HCT116 (cell line): ENCODE data around the gene SSH2. TPM values are rescaled to one million over a fixed set of nuclear protein-coding genes. Genes with fewer than 3 reads are reported as not detected.

Experiments
- ATAC-seq: fragments of 200-7000 bp; cut with Tn5 transposase; 2 replicates; pipeline ENCODE4 v1.9.1; 2020; ENCODE audit warnings: mild to moderate bottlenecking, moderate library complexity
- BruUV-seq: library from RNA; stranded (reverse); fragments of 400-500 nt; replicated peaks from 2 replicates; lab custom pipeline; 2021; lab: Mats Ljungman, UMichigan
- CTCF ChIA-PET: fragments of 300-600 bp; sonication (Branson Sonifier 250); formaldehyde crosslinking; loops from one replicate; lab custom pipeline; 2021; ENCODE audit warnings: antibody characterized with exemption; lab: Charles Lee
- POLR2A ChIA-PET: fragments of 300-600, 350-600 bp; sonication (Branson Sonifier 250); formaldehyde crosslinking; loops from one replicate; lab custom pipeline; 2021; ENCODE audit warnings: antibody characterized with exemption; lab: Charles Lee
- RAD21 ChIA-PET, 2 experiments: fragments of 300-600 bp; sonication (Branson Sonifier 250); formaldehyde crosslinking; loops; one replicate each; lab custom pipeline; 2023; ENCODE audit warnings: low total read pairs in 2 of 2; ENCODE audit not compliant: uncharacterized antibody in 2 of 2, unreplicated experiment in 2 of 2, low non-redundant PET in 1 of 2; lab: Charles Lee
- DNase-seq: peaks from one replicate; pipeline ENCODE4 v3.0.0-alpha.2; 2010; ENCODE audit warnings: low read depth, low spot score
- H2AFZ ChIP-seq: fragments of 200-600 bp; shearing (Covaris generic), sonication (generic); 2 replicates; pipeline ENCODE4 v1.6.1; 2017; ENCODE audit warnings: low read depth, mixed run types, mixed read lengths, antibody characterized with exemption, low read length; ENCODE audit not compliant: poor library complexity, severe bottlenecking
- H3K27ac ChIP-seq: 2 replicates; pipeline ENCODE4 v1.5.1; 2012; ENCODE audit warnings: low read depth, low read length
- H3K27me3 ChIP-seq: fragments of 200-600 bp; sonication (generic); 2 replicates; pipeline ENCODE4 v1.6.1; 2016; ENCODE audit warnings: mixed run types, low read length, mixed read lengths; ENCODE audit not compliant: insufficient read depth
- H3K36me3 ChIP-seq, 2 experiments: fragments of 200-500 bp in 1 of 2; fragments of 200-600 bp in 1 of 2; sonication (Bioruptor generic) in 1 of 2; sonication (generic) in 1 of 2; 2 replicates each; pipeline versions ENCODE4 v1.5.1 to v1.6.1; 2014 to 2016; ENCODE audit warnings: low read length in 2 of 2, inconsistent platforms in 1 of 2, mixed read lengths in 1 of 2, mixed run types in 1 of 2; ENCODE audit not compliant: insufficient read depth in 2 of 2, control insufficient read depth in 1 of 2
- H3K4me1 ChIP-seq, 2 experiments: fragments of 200-600 bp in 1 of 2; sonication (generic) in 1 of 2; 2 replicates each; pipeline versions ENCODE4 v1.5.1 to v1.6.1; 2012 to 2017; ENCODE audit warnings: low read length in 2 of 2, inconsistent platforms in 1 of 2, mild to moderate bottlenecking in 1 of 2, mixed read lengths in 1 of 2, mixed run types in 1 of 2, moderate library complexity in 1 of 2; ENCODE audit not compliant: insufficient read depth in 2 of 2, control insufficient read depth in 1 of 2
- H3K4me2 ChIP-seq: fragments of 200-600 bp; sonication (generic); 2 replicates; pipeline ENCODE4 v1.6.1; 2017; ENCODE audit warnings: mixed run types, low read length, mixed read lengths
- H3K4me3 ChIP-seq, 2 experiments: fragments of 200-600 bp in 1 of 2; sonication (generic) in 1 of 2; replicated peaks in 1 of 2; 2 replicates each; pipeline ENCODE4 v1.5.1; 2011 to 2016; ENCODE audit warnings: low read length in 2 of 2, control low read depth in 1 of 2, low read depth in 1 of 2, mild to moderate bottlenecking in 1 of 2, mixed read lengths in 1 of 2, mixed run types in 1 of 2
- H3K79me2 ChIP-seq: fragments of 200-600 bp; sonication (generic); 2 replicates; pipeline ENCODE4 v1.6.1; 2017; ENCODE audit warnings: mild to moderate bottlenecking, mixed run types, low read length, moderate library complexity, mixed read lengths; ENCODE audit not compliant: insufficient read depth
- H3K9ac ChIP-seq: fragments of 200-600 bp; sonication (generic); 2 replicates; pipeline ENCODE4 v1.6.1; 2016; ENCODE audit warnings: low read length, mixed read lengths
- H3K9me2 ChIP-seq: fragments of 200-600 bp; sonication (generic), shearing (Covaris generic); 2 replicates; pipeline ENCODE4 v1.6.1; 2017; ENCODE audit warnings: mixed run types, mild to moderate bottlenecking, moderate library complexity; ENCODE audit not compliant: insufficient read depth
- H3K9me3 ChIP-seq, 2 experiments: fragments of 200-500 bp in 1 of 2; fragments of 200-600 bp in 1 of 2; sonication (Bioruptor generic) in 1 of 2; sonication (generic) in 1 of 2; 2 replicates each; pipeline ENCODE4 v1.6.1; 2014 to 2017; ENCODE audit warnings: low read length in 2 of 2, mixed read lengths in 2 of 2, inconsistent platforms in 1 of 2, low read depth in 1 of 2, mild to moderate bottlenecking in 1 of 2, mixed run types in 1 of 2, moderate library complexity in 1 of 2; ENCODE audit not compliant: control insufficient read depth in 1 of 2, insufficient read depth in 1 of 2
- H4K20me1 ChIP-seq: fragments of 200-600 bp; sonication (generic), shearing (Covaris generic); 2 replicates; pipeline ENCODE4 v1.6.1; 2017; ENCODE audit warnings: mixed run types, mild to moderate bottlenecking, moderate library complexity; ENCODE audit not compliant: insufficient read depth
- CBX3 ChIP-seq: IDR thresholded peaks from 2 replicates; pipeline ENCODE4 v1.6.1; 2012; ENCODE audit warnings: low read depth
- EGR1 ChIP-seq: IDR thresholded peaks from 2 replicates; pipeline ENCODE4 v1.6.1; 2012; ENCODE audit warnings: low read depth
- EZH2phosphoT487 ChIP-seq: fragments of 200-600 bp; IDR thresholded peaks from 2 replicates; pipeline ENCODE4 v1.6.1; 2018; ENCODE audit warnings: antibody characterized with exemption, borderline replicate concordance
- FOSL1 ChIP-seq: IDR thresholded peaks from 2 replicates; pipeline ENCODE4 v1.6.1; 2012; ENCODE audit warnings: low read depth
- POLR2A ChIP-seq: IDR thresholded peaks from 2 replicates; pipeline ENCODE4 v1.7.0; 2011; ENCODE audit warnings: borderline replicate concordance; ENCODE audit not compliant: insufficient read depth, insufficient read length; ENCODE audit errors: extremely low read depth
- POLR2AphosphoS5 ChIP-seq: IDR thresholded peaks from 2 replicates; pipeline ENCODE4 v1.6.1; 2011; ENCODE audit warnings: mild to moderate bottlenecking, low read depth, low read length, moderate library complexity
- RAD21 ChIP-seq: IDR thresholded peaks from 2 replicates; pipeline ENCODE4 v1.6.1; 2012; ENCODE audit warnings: low read depth, mild to moderate bottlenecking
- SP1 ChIP-seq: IDR thresholded peaks from 2 replicates; pipeline ENCODE4 v1.6.1; 2012; ENCODE audit warnings: low read depth
- SRF ChIP-seq: IDR thresholded peaks from 2 replicates; pipeline ENCODE4 v1.6.1; 2012; ENCODE audit warnings: low read depth
- YY1 ChIP-seq: IDR thresholded peaks from 2 replicates; pipeline ENCODE4 v1.6.1; 2011; ENCODE audit warnings: low read length, low read depth, moderate library complexity, mild to moderate bottlenecking; ENCODE audit not compliant: insufficient replicate concordance; ENCODE audit errors: extremely low read depth
- intact Hi-C: fragments of 100-400 bp; cut with micrococcal nuclease; formaldehyde crosslinking; loops from 2 replicates; pipeline ENCODE4 v1.10.0; 2022
- total RNA-seq: library from RNA; stranded (reverse); gene quantifications from one replicate; pipeline ENCODE4 v1.2.1, GENCODE V29; 2021; ENCODE audit not compliant: unreplicated experiment
- TF ChIP-seq, protein P1 (sequence below): IDR thresholded peaks from 2 replicates; pipeline ENCODE4 v1.6.1; 2011; ENCODE audit warnings: mild to moderate bottlenecking, low read length, moderate library complexity; ENCODE audit not compliant: insufficient replicate concordance; ENCODE audit errors: extremely low read depth
- TF ChIP-seq, protein P2 (sequence below): IDR thresholded peaks from 2 replicates; pipeline ENCODE4 v1.6.1; 2012
- TF ChIP-seq, protein P3 (sequence below): IDR thresholded peaks from 2 replicates; pipeline ENCODE4 v1.6.1; 2012; ENCODE audit warnings: low read depth

Gene SSH2
- total RNA-seq, 1 experiment from 2014 or later, result 17.0 TPM

DNA sequence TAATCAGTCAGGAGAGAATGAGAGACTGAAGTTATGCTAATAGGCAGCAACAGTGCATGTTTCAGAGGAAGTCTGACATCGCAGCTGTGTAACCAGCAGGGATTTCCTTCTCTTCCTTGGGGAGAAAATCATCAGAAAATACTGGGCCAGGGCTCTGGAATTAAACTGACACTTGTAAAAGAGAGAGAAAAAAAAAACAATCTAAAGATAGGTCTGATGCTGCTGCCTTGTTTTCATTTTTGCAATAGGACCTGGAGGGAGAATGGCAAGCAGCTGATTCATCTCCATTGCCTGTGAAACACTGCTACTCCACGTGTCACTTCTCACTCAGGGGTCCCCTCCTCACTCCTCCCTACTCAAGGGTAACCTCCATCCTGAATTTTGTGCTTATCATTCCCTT is 289.6 kb downstream of the SSH2 start:
- BruUV-seq, result no TSS peak
- Histone ChIP-seq H3K27ac (no peak overlapping the region), H3K4me3 (no peak overlapping the region), H3K9me2 (no peaks in the 10 kb centered on the region), H2AFZ (no peak overlapping the region), H3K9ac (no peak overlapping the region), H3K27me3 (no peaks in the 10 kb centered on the region), H3K4me2 (no peak overlapping the region), H3K9me3 (no peaks in the 10 kb centered on the region), H3K36me3 (no peaks in the 10 kb centered on the region), H3K4me1 (peaks cover 11 to 18% of the 10 kb centered on the region in 2 experiments), H4K20me1 (no peaks in the 10 kb centered on the region), H3K79me2 (no peaks in the 10 kb centered on the region)
- ATAC-seq (no peak), DNase-seq (no peak)
- intact Hi-C loops, result no loop called here
- RAD21 ChIA-PET, result interaction anchor here in 1 of 2 experiments (1.2 to 2.0 kb wide), 3 partner anchors 17 to 453 kb away, joined by 3 to 18 read pairs (median 7); partner anchors contain the start of gene SSH2
- CTCF ChIA-PET, result interaction anchor here (0.9 to 5.9 kb wide), 14 partner anchors 14 to 454 kb away, joined by 3 to 95 read pairs (median 12); partner anchors contain the start of genes ANKRD13B, CORO6 and SSH2
- TF ChIP-seq EZH2phosphoT487 (no peak), EGR1 (no peak), RAD21 (no peak), POLR2A (no peak), YY1 (no peak), FOSL1 (no peak), SRF (no peak), SP1 (no peak), POLR2AphosphoS5 (no peak), CBX3 (no peak)
- TF ChIP-seq, protein P1, sequence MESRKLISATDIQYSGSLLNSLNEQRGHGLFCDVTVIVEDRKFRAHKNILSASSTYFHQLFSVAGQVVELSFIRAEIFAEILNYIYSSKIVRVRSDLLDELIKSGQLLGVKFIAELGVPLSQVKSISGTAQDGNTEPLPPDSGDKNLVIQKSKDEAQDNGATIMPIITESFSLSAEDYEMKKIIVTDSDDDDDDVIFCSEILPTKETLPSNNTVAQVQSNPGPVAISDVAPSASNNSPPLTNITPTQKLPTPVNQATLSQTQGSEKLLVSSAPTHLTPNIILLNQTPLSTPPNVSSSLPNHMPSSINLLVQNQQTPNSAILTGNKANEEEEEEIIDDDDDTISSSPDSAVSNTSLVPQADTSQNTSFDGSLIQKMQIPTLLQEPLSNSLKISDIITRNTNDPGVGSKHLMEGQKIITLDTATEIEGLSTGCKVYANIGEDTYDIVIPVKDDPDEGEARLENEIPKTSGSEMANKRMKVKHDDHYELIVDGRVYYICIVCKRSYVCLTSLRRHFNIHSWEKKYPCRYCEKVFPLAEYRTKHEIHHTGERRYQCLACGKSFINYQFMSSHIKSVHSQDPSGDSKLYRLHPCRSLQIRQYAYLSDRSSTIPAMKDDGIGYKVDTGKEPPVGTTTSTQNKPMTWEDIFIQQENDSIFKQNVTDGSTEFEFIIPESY, result no peak
- TF ChIP-seq, protein P2, sequence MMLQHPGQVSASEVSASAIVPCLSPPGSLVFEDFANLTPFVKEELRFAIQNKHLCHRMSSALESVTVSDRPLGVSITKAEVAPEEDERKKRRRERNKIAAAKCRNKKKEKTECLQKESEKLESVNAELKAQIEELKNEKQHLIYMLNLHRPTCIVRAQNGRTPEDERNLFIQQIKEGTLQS, result no peak
- TF ChIP-seq, protein P3, sequence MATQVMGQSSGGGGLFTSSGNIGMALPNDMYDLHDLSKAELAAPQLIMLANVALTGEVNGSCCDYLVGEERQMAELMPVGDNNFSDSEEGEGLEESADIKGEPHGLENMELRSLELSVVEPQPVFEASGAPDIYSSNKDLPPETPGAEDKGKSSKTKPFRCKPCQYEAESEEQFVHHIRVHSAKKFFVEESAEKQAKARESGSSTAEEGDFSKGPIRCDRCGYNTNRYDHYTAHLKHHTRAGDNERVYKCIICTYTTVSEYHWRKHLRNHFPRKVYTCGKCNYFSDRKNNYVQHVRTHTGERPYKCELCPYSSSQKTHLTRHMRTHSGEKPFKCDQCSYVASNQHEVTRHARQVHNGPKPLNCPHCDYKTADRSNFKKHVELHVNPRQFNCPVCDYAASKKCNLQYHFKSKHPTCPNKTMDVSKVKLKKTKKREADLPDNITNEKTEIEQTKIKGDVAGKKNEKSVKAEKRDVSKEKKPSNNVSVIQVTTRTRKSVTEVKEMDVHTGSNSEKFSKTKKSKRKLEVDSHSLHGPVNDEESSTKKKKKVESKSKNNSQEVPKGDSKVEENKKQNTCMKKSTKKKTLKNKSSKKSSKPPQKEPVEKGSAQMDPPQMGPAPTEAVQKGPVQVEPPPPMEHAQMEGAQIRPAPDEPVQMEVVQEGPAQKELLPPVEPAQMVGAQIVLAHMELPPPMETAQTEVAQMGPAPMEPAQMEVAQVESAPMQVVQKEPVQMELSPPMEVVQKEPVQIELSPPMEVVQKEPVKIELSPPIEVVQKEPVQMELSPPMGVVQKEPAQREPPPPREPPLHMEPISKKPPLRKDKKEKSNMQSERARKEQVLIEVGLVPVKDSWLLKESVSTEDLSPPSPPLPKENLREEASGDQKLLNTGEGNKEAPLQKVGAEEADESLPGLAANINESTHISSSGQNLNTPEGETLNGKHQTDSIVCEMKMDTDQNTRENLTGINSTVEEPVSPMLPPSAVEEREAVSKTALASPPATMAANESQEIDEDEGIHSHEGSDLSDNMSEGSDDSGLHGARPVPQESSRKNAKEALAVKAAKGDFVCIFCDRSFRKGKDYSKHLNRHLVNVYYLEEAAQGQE, result no peak
- POLR2A ChIA-PET, result interaction anchor here (0.7 kb wide), 1 partner anchor 197 kb away, joined by 3 read pairs; no protein-coding TSS in a partner anchor
